A172 (cell line): ENCODE results near the gene MRGPRD. TPM values are rescaled to one million over a fixed set of nuclear protein-coding genes. Genes with fewer than 3 reads are reported as not detected.

Experiments used
- DNase-seq: peaks from one replicate; pipeline ENCODE4 v3.0.0-alpha.2; 2015; ENCODE audit warnings: low spot score
- total RNA-seq: library from RNA; depleted of rRNA; stranded (reverse); fragments of >200 nt; shearing (Covaris generic); gene quantifications from 2 replicates; pipeline ENCODE4 v1.2.3, GENCODE V29; 2014

The MRGPRD gene
- total RNA-seq, 1 experiment from 2014 or later, result not detected

GRCh38 chr11:68968306-68969250 lies 12.2 kb downstream of the MRGPRD start:
- no peak for DNase-seq

- no peak for DNase-seq
These were observed 13.6 kb downstream of the MRGPRD start for GRCh38 chr11:68966894-68967780.

GRCh38 chr11:68965901-68966853 lies 14.6 kb downstream of the MRGPRD start:
- DNase-seq, result no peak

GRCh38 chr11:68963779-68964178 lies 17.0 kb downstream of the MRGPRD start:
- DNase-seq, result no peak

- DNase-seq, result no peak
These were observed 18.1 kb downstream of the MRGPRD start for GRCh38 chr11:68962527-68963250.

GRCh38 chr11:68961245-68961644 lies 19.5 kb downstream of the MRGPRD start:
- DNase-seq, result no peak

- no peak for DNase-seq
These were observed 20.3 kb downstream of the MRGPRD start for GRCh38 chr11:68960294-68961071.

GRCh38 chr11:68959465-68960293 lies 21.1 kb downstream of the MRGPRD start:
- no peak for DNase-seq

GRCh38 chr11:68958211-68958610 lies 22.6 kb downstream of the MRGPRD start:
- DNase-seq, result no peak

- no peak for DNase-seq
These were observed 24.1 kb downstream of the MRGPRD start for GRCh38 chr11:68956547-68957254.

GRCh38 chr11:68956142-68956541 lies 24.6 kb downstream of the MRGPRD start:
- DNase-seq, result no peak

- no peak for DNase-seq
These were observed 25.2 kb downstream of the MRGPRD start for GRCh38 chr11:68955607-68955958.

GRCh38 chr11:68954836-68955606 lies 25.8 kb downstream of the MRGPRD start:
- peak; percentile 3 for DNase-seq

- DNase-seq, result no peak
These were observed 30.0 kb downstream of the MRGPRD start for GRCh38 chr11:68950762-68951161.

- peak; percentile 22 for DNase-seq
These were observed 30.5 kb downstream of the MRGPRD start for GRCh38 chr11:68950270-68950669.

- no peak for DNase-seq
These were observed 31.9 kb downstream of the MRGPRD start for GRCh38 chr11:68948935-68949334.

GRCh38 chr11:68948496-68948895 lies 32.3 kb downstream of the MRGPRD start:
- DNase-seq, result no peak

GRCh38 chr11:68947151-68947550 lies 33.6 kb downstream of the MRGPRD start:
- DNase-seq, result no peak
